Colonic mucosa (tissue), 4 donors: ENCODE data around the gene TMEM38B. TPM values are rescaled to one million over a fixed set of nuclear protein-coding genes. Genes with fewer than 3 reads are reported as not detected.

Experiments
- DNase-seq: peaks from one replicate; pipeline ENCODE4 v3.0.0-alpha.2; 2020
- H3K27ac ChIP-seq: fragments of 200-600 bp; one replicate; pipeline ENCODE4 v1.8.0; 2021
- H3K27me3 ChIP-seq: fragments of 200-600 bp; one replicate; pipeline ENCODE4 v1.8.0; 2021
- H3K36me3 ChIP-seq: fragments of 200-600 bp; one replicate; pipeline ENCODE4 v1.8.0; 2021
- H3K4me1 ChIP-seq: fragments of 200-600 bp; one replicate; pipeline ENCODE4 v1.8.0; 2021; ENCODE audit warnings: mild to moderate bottlenecking
- H3K4me3 ChIP-seq: fragments of 200-600 bp; one replicate; pipeline ENCODE4 v1.8.0; 2021
- H3K9ac ChIP-seq, 2 donors: one replicate each; pipeline ENCODE4 v1.7.0; 2013; ENCODE audit warnings: control low read depth in 2 of 2, low read depth in 2 of 2, low read length in 2 of 2
- H3K9me3 ChIP-seq: fragments of 200-600 bp; one replicate; pipeline ENCODE4 v1.8.0; 2021
- CTCF ChIP-seq: fragments of 200-600 bp; IDR thresholded peaks from one replicate; pipeline ENCODE4 v1.8.0; 2022; ENCODE audit warnings: antibody characterized with exemption, mild to moderate bottlenecking
- intact Hi-C: fragments of 100-400 bp; cut with DNase I; formaldehyde crosslinking; loops from one replicate; pipeline ENCODE4 v1.14.1; 2022
- total RNA-seq, 2 donors: library from RNA; stranded (reverse); fragmentation: NEBNext Ultra II Directional in 1 of 2; extraction: Animal tissue kit (Norgen Biotek cat#: 25700) in 1 of 2; gene quantifications; one replicate each; pipeline ENCODE4 v1.2.1, GENCODE V29; 2021
- donor health status: healthy.
- donor health status: DM: no; HTN: no; CAD: no.
- donor health status: DM: no; HTN: no; CAD: no.

TMEM38B gene
- total RNA-seq, 2 donors from 2014 or later: 28.5 to 38.2 TPM

- no peaks in the 10 kb centered on the region for H3K27me3 ChIP-seq
- no peak for TF ChIP-seq CTCF
- intact Hi-C loops: no loop called here
- no peaks in the 10 kb centered on the region for H3K9me3 ChIP-seq
- H3K9ac ChIP-seq: no peak overlapping the region
- no peak for DNase-seq
- no peaks in the 10 kb centered on the region for H3K36me3 ChIP-seq
- H3K4me1 ChIP-seq: no peaks in the 10 kb centered on the region
- H3K27ac ChIP-seq: no peak overlapping the region
- no peak overlapping the region for H3K4me3 ChIP-seq
Measured at GRCh38 chr9:105681724-105682123, 12.6 kb upstream of the TMEM38B start.

GRCh38 chr9:105683688-105684275, 10.6 kb upstream of the TMEM38B start:
- Histone ChIP-seq H3K4me3 (no peak overlapping the region), H3K36me3 (no peaks in the 10 kb centered on the region), H3K9me3 (no peaks in the 10 kb centered on the region), H3K9ac (no peak overlapping the region), H3K4me1 (no peaks in the 10 kb centered on the region), H3K27ac (no peak overlapping the region), H3K27me3 (no peaks in the 10 kb centered on the region)
- no peak for DNase-seq
- TF ChIP-seq CTCF: no peak
- intact Hi-C loops: no loop called here

- Histone ChIP-seq H3K36me3 (no peaks in the 10 kb centered on the region), H3K4me1 (no peaks in the 10 kb centered on the region), H3K9ac (no peak overlapping the region), H3K27ac (no peak overlapping the region), H3K9me3 (no peaks in the 10 kb centered on the region), H3K4me3 (no peak overlapping the region), H3K27me3 (peaks cover 1% of the 10 kb centered on the region)
- intact Hi-C loops: no loop called here
- no peak for TF ChIP-seq CTCF
- no peak for DNase-seq
Measured at GRCh38 chr9:105686936-105687335, 7.4 kb upstream of the TMEM38B start.

- no peaks in the 10 kb centered on the region for H3K36me3 ChIP-seq
- TF ChIP-seq CTCF: peak; percentile 61
- H3K27me3 ChIP-seq: peaks cover 3% of the 10 kb centered on the region
- no peak overlapping the region for H3K27ac ChIP-seq
- H3K9ac ChIP-seq: no peak overlapping the region
- no peaks in the 10 kb centered on the region for H3K9me3 ChIP-seq
- DNase-seq: no peak
- intact Hi-C loops: no loop called here
- no peak overlapping the region for H3K4me3 ChIP-seq
- no peaks in the 10 kb centered on the region for H3K4me1 ChIP-seq
Measured at GRCh38 chr9:105690742-105691141, 3.6 kb upstream of the TMEM38B start.

- H3K27me3 ChIP-seq: peaks cover 3% of the 10 kb centered on the region
- no peak overlapping the region for H3K27ac ChIP-seq
- H3K9ac ChIP-seq: peak overlapping the region in 1 of 2 donors; percentile 71
- intact Hi-C loops: no loop called here
- peak overlapping the region; percentile 69 for H3K4me3 ChIP-seq
- no peaks in the 10 kb centered on the region for H3K9me3 ChIP-seq
- no peaks in the 10 kb centered on the region for H3K36me3 ChIP-seq
- no peaks in the 10 kb centered on the region for H3K4me1 ChIP-seq
- DNase-seq: no peak
- no peak for TF ChIP-seq CTCF
Measured at GRCh38 chr9:105693435-105694189, 729 bp upstream of the TMEM38B start.
